PFSK-1 (cell line): ENCODE measurements around the gene SOX5.

ENCODE experiments used
- FOXP2 ChIP-seq: optimal IDR thresholded peaks from 2 replicates; pipeline ENCODE3; 2011; ENCODE audit warnings: borderline replicate concordance, control low read depth, inconsistent platforms; ENCODE audit not compliant: insufficient read depth; ENCODE audit errors: extremely low read length, extremely low read depth
- POLR2AphosphoS5 ChIP-seq: IDR thresholded peaks from 2 replicates; pipeline ENCODE4 v1.6.1; 2012; ENCODE audit warnings: low read depth, mild to moderate bottlenecking, control low read depth, low read length, moderate library complexity
- REST ChIP-seq, 2 experiments: IDR thresholded peaks; 2 replicates each; pipeline versions ENCODE4 v1.6.1 to v1.8.0; 2011 to 2012; ENCODE audit warnings: low read depth in 2 of 2, low read length in 2 of 2, control low read depth in 1 of 2, inconsistent platforms in 1 of 2, mild to moderate bottlenecking in 1 of 2, moderate library complexity in 1 of 2; ENCODE audit not compliant: insufficient read depth in 1 of 2
- SIN3A ChIP-seq: IDR thresholded peaks from 2 replicates; pipeline ENCODE4 v1.6.1; 2012; ENCODE audit warnings: mild to moderate bottlenecking, low read length, moderate library complexity, borderline replicate concordance; ENCODE audit not compliant: insufficient read depth
- TAF1 ChIP-seq: IDR thresholded peaks from 2 replicates; pipeline ENCODE4 v1.6.1; 2012; ENCODE audit warnings: low read length, control low read depth, borderline replicate concordance; ENCODE audit not compliant: insufficient read depth

SOX5 gene

GRCh38 chr12:23626791-23627190 lies 322.7 kb downstream of the SOX5 start:
- TF ChIP-seq POLR2AphosphoS5 (no peak), TAF1 (no peak), REST (IDR thresholded peaks at IDR 0.05; ENCODE audit: insufficient read depth in 1 of 2, low read depth in 2 of 2, low read length in 2 of 2) (no peak), SIN3A (no peak), FOXP2 (no peak)

GRCh38 chr12:23621900-23622299 lies 327.6 kb downstream of the SOX5 start:
- TF ChIP-seq REST (IDR thresholded peaks at IDR 0.05; ENCODE audit: insufficient read depth in 1 of 2, low read depth in 2 of 2, low read length in 2 of 2) = no peak

GRCh38 chr12:23618718-23619117 lies 330.8 kb downstream of the SOX5 start:
- no peak for TF ChIP-seq REST (IDR thresholded peaks at IDR 0.05; ENCODE audit: insufficient read depth in 1 of 2, low read depth in 2 of 2, low read length in 2 of 2)
- no peak for TF ChIP-seq FOXP2
- no peak for TF ChIP-seq SIN3A
- TF ChIP-seq POLR2AphosphoS5 = no peak
- no peak for TF ChIP-seq TAF1

- TF ChIP-seq FOXP2 (no peak), REST (IDR thresholded peaks at IDR 0.05; ENCODE audit: insufficient read depth in 1 of 2, low read depth in 2 of 2, low read length in 2 of 2) (no peak), TAF1 (no peak), SIN3A (no peak), POLR2AphosphoS5 (no peak)
Observed at GRCh38 chr12:23617749-23618148, 331.7 kb downstream of the SOX5 start.

- TF ChIP-seq REST (IDR thresholded peaks at IDR 0.05; ENCODE audit: insufficient read depth in 1 of 2, low read depth in 2 of 2, low read length in 2 of 2) = no peak
- TF ChIP-seq TAF1 = no peak
- TF ChIP-seq SIN3A = no peak
- no peak for TF ChIP-seq FOXP2
- TF ChIP-seq POLR2AphosphoS5 = no peak
Observed at GRCh38 chr12:23614280-23614679, 335.2 kb downstream of the SOX5 start.
